CMK (cell line): Measurements from ENCODE around the gene RSAD1.

Source experiments
- DNase-seq: peaks from one replicate; pipeline ENCODE4 v3.0.0-alpha.2; 2010; ENCODE audit warnings: low read depth

The RSAD1 gene

DNA sequence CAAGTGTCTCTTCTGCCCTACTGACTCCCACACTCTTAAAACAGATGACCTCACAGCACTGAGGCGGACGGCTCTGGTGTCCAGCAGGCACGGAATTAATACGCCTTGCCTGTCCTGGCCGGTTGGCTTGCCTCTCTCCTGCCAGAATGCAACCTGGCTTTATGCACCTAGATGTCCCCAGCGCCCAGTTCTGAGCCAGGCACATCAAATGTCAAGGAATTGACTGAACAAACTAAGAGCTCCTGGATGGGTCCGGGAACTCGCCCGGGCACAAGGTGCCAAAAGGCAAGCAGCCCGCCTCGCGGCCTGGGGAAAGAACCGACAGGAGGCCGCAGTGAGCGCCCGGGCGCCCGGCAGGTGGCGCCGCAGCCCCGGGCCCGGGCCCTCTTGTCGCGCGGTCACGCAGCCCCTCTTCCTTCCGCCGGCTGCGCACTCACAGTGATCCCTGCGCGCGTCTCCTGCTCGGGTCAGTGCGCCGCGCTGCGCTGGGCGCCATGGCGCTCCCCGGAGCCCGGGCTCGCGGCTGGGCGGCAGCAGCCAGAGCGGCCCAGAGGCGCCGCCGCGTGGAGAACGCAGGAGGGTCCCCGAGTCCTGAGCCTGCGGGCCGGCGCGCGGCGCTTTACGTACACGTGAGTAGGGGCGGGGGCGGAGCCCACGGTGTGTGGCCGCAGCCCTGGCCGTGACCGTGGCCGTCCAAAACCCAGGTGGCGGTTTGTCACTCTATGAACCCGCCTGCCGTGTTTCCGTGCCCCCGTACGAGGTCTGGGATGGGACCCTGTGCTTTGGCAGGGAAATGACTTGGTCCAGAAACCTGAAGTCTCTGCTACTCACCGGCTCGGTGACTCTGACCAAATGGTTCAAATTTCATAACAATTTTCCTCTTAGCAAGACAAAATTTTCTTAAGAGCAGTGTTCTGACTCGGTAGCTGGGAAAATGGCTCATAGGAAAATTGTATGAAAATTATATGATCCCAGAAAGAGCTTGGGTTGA, at the start of gene RSAD1:
Gene RSAD1, plus strand, starts transcription at position 470 of the 991 bp plus-strand sequence. Its CDS starts 25 bp downstream, at position 495.
- peak; percentile 89 for DNase-seq

- no peak for DNase-seq
Measured at GRCh38 chr17:50429793-50430192, 48.9 kb upstream of the RSAD1 start.

- no peak for DNase-seq
Measured at GRCh38 chr17:50430821-50431618, 47.6 kb upstream of the RSAD1 start.

- no peak for DNase-seq
Measured at GRCh38 chr17:50432125-50432762, 46.4 kb upstream of the RSAD1 start.

DNA sequence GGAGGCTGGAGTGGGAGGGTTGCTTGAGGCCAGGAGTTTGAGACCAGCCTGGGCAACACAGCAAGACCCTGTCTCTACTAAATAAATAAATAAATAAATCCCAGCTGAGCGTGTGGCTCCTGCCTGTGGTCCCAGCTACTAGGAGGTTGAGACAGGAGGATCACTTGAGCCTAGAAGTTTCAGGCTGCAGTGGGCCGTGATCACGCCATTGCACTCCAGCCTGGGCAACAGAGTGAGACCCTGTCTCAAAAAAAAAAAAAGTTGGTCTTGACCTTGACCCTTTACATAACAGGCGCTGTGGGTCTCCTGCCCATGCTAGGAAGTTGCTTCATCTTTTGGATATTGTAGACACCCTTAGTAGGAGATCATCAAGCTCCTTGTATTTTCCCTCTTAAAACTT, 41.3 kb upstream of the RSAD1 start:
- DNase-seq, result no peak

DNA sequence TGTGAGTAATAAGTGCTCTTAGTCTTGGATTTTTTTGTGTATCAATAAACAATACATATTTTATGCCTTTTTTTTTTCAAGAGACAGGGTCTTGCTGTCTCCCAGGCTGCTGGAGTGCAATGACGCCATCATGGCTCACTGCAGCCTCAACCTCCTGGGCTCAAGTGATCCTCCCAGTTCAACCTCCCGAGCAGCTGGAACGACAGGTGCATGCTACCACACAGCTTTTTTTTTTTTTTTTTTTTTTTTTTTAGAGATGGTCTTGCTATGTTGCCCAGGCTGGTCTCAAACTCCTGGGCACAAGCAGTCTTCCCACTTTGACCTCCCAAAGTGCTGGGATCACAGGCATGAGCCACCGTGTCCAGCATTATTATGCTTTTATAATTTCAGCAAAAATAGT, 39.7 kb upstream of the RSAD1 start:
- DNase-seq, result no peak

- DNase-seq, result no peak
Measured at GRCh38 chr17:50440172-50440837, 38.4 kb upstream of the RSAD1 start.

GRCh38 chr17:50440838-50441829, 37.5 kb upstream of the RSAD1 start:
- no peak for DNase-seq

DNA sequence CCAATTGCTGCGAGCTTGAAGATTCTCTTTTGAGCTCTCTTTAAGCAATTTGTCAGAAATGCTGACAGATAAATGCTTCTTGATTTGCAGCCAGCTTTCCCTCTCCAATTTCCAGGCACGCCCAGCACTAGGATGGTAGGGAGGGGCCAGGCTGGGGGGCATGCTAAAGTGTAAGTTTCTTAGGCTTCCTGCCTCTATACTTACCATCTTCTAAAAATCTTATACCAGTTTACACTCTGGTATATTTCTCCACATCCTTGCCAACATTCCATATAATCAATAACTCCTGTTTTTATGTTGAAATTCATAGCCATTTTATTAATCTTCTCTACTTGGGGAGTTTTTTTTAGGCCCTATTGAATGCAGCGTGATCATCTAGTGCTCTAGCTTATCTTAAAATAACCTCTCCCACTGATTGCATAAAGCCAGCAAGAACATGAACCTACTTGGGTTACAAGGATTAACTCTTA, 35.1 kb upstream of the RSAD1 start:
- DNase-seq, result no peak

DNA sequence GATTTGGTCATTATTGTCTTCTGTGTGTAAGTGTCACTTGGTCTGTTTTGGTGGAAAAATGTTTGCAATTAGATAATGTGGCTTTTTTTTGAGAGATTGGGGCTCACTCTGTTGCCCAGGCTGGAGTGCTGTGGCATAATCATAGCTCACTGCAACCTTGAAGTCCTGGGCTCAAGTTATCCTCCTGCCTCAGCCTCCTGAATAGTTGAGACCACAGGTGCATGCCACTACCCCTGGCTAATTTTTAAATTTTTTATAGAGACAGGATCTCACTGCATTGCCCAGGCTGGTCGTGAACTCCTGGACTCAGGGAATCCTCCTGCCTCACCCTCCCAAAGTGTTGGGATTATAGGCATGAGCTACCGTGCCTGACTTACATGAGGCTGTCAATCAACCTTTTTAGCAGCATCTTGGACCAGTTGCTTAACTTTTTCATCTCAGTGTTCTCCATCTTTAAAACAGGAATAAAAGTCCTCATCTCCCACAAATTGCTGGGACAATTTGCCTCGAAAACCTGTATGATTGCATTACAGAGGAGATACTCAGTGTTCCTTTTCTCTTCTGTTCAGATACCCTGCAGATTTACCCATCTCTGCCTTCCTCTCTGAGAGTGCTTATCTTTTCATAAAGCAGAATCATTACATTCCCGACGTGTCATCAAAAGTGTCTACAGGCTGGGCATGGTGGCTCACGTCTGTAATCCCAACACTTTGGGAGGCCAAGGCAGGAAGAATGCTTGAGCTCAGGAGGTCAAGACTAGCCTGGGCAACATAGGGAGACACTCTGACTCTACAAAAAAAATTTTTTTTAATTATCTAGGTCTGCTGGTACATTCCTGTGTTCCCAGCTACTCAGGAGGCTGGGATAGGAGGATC, 33.6 kb upstream of the RSAD1 start:
- no peak for DNase-seq

DNA sequence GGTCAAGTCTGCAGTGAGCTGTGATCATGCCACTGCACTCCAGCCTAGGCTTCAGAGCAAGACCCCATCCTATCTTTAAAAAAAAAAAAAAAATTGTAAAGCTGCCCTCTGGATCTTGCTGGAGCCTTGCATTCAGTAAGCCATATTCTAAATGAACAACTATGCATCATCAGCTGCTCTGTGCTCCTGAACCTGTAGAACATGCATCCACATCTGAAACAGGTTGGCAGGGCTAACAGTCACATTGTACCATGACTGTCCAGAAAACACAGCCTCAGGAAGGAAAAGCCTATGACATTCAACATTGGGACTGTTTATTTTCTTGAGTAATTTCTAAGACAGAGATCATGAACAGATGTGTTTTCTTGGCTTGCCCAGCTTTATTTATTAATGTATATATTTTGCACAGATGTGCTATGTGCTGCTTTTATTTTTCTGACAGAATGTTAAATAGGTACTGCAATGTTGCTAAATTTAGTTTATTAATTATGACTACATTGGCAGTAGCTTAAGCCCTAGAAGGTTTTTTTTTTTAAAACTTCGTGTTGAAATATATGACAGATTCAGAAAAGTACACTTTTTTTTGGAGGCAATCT, 32.8 kb upstream of the RSAD1 start:
- DNase-seq, result no peak

DNA sequence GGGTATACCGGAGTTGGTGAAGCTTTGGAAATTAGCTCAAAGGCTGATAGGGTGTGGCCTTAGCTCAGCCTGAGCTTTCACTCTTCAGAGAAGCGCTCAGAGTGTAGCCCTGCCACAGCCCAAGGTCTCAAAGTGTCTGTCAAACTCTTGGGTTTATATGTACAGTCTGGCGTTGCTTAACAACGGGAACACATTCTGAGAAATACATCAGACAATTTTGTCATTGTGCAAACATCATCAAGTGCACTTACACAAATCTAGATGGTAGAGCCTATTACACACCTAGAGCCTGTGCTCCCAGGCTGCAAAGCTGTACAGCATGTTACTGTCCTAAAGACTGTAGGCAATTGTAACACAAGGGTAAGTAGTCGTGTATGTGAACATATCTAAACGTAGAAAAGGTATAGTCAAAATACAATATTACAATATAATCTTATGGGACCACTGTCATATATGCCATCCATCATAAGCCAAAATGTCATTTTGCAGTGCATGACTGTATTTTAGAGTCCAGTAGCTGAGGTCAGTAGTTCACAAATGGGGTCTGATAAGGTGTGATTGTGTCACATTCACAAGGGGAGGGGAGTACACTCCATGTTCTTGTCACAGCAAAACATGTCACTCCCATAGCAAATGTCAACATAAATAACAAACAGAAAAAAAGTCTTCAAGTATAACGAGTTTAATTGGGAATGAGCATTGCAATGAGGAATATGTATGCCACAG, 30.6 kb upstream of the RSAD1 start:
- DNase-seq, result no peak

GRCh38 chr17:50448643-50449042, 30.0 kb upstream of the RSAD1 start:
- DNase-seq, result no peak

- DNase-seq, result no peak
Measured at GRCh38 chr17:50451943-50452629, 26.6 kb upstream of the RSAD1 start.

DNA sequence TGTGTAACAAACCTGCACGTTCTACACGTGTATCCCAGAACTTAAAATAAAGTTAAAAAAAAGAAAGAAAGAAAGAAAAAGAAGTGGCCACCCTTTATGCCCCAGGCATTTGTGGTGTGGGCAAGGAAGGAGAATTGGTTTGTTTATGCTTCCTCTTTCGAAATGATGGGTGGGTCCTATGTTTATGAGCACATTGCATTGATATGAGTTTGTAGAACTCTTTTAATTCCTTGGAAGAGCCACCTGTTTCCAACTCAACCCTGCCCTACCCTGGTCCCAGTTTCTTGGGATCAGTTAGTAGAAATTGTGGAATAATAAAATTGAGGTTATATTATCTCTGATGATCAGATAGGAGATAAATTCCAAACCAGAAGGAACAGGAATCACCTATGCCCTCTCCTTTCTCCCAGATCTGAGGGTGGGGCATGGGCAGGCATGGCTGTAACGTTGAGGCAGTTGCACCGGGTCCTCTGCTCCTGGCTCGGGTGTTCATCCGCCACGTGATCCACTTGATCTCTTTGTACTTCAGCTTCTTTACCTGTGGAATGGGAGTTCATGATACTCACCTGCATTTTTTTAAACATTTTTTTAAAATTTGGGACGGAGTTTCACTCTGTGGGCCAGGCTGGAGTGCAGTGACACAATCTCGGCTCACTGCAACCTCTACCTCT, 25.9 kb upstream of the RSAD1 start:
- DNase-seq, result no peak

GRCh38 chr17:50453901-50454300, 24.8 kb upstream of the RSAD1 start:
- DNase-seq, result no peak

GRCh38 chr17:50457621-50458020, 21.0 kb upstream of the RSAD1 start:
- DNase-seq, result no peak
